ENCODE results near the gene ZNF618.

Gene ZNF618, protein sequence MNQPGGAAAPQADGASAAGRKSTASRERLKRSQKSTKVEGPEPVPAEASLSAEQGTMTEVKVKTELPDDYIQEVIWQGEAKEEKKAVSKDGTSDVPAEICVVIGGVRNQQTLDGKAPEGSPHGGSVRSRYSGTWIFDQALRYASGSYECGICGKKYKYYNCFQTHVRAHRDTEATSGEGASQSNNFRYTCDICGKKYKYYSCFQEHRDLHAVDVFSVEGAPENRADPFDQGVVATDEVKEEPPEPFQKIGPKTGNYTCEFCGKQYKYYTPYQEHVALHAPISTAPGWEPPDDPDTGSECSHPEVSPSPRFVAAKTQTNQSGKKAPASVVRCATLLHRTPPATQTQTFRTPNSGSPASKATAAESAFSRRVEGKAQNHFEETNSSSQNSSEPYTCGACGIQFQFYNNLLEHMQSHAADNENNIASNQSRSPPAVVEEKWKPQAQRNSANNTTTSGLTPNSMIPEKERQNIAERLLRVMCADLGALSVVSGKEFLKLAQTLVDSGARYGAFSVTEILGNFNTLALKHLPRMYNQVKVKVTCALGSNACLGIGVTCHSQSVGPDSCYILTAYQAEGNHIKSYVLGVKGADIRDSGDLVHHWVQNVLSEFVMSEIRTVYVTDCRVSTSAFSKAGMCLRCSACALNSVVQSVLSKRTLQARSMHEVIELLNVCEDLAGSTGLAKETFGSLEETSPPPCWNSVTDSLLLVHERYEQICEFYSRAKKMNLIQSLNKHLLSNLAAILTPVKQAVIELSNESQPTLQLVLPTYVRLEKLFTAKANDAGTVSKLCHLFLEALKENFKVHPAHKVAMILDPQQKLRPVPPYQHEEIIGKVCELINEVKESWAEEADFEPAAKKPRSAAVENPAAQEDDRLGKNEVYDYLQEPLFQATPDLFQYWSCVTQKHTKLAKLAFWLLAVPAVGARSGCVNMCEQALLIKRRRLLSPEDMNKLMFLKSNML

GRCh38 chr9:113876151-113876992 lies at the start of gene ZNF618:
TSS of gene ZNF618 (plus strand) at chr9:113876309. CDS start at chr9:113876381, 72 bp downstream.
- DNase-seq: peak in 1 of 2 donors; percentile 11

GRCh38 chr9:113828221-113828620 lies 47.9 kb upstream of the ZNF618 start:
- no peak for DNase-seq

DNA sequence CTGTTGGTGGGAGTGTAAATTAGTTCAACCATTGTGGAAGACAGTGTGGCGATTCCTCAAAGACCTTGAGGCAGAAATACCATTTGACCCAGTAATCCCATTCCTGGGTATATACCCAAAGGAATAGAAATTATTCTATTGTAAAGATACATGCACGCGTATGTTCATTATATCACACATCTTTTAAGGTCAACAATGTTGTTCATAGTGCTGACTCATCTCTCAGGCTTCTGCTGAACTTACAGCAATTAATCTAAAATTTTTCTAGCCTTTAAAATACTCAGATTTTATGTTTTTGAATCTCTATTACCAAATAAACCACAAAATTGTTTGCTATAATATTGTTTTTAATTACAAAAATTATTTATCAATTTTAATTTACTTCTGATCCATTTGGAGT lies 38.8 kb upstream of the ZNF618 start:
- DNase-seq: no peak

GRCh38 chr9:113842086-113842485 lies 34.0 kb upstream of the ZNF618 start:
- DNase-seq: no peak

DNA sequence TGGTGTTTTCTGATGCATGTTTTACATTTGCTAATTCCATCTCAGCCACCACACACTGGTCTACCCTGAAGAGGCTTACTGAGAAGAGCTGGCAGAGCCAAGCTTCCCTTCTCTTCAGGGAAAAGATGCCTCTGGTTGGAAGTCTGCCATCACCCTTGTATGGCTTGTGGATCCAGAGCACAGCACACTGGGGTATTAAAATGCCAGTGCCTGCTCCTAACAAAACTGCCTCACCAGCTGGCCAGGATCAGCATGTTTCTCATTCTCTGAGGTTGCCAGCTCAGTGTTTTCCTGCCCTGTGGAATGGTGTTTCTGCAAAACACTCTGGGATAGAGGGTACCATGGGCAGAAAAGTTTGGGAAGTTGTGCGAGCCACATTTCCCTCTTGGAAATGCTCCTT lies 31.6 kb upstream of the ZNF618 start:
- DNase-seq: no peak

GRCh38 chr9:113851359-113851758 lies 24.8 kb upstream of the ZNF618 start:
- no peak for DNase-seq

DNA sequence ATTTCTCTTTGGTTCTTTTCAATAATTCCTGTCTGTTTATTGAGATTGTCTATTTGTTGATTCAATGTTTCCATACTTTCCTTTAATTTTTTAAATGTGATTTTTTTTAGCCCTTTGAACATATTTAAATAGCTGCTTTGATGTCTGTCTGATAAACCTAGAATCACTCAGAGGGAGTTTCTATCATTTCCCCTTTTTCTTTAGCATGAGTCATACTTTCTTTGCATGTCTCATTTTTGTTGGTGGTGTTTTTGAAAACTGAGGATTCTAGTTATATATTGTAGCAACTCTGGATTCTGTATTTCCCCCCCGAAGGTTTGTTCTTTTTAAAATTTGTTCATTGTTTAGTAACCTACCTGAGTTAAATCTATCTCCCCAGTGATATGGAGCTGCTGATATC lies 24.2 kb upstream of the ZNF618 start:
- no peak for DNase-seq

DNA sequence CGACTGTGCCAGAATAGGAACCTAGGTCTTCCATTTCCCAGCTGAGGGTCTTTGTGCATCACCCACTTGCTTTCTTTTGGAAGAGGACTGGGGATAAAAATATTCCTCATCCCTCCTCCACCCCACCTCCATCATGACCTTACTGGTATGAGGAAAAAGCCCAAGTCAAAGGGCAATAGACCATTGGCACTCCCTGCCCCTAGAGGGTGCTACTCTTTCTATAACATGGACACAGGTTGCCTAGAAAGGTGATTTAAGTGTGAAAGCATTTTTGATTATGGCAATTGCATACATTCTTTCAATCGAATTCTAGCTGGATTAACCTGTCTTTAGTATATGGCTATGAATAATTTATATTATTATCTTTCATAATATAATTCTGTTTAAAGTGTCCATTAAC lies 22.8 kb upstream of the ZNF618 start:
- no peak for DNase-seq

GRCh38 chr9:113854310-113854709 lies 21.8 kb upstream of the ZNF618 start:
- DNase-seq: no peak

GRCh38 chr9:113857875-113858274 lies 18.2 kb upstream of the ZNF618 start:
- DNase-seq: peak in 1 of 2 donors; percentile 24

GRCh38 chr9:113858282-113858681 lies 17.8 kb upstream of the ZNF618 start:
- no peak for DNase-seq

GRCh38 chr9:113863345-113863744 lies 12.8 kb upstream of the ZNF618 start:
- no peak for DNase-seq

GRCh38 chr9:113868501-113868900 lies 7.6 kb upstream of the ZNF618 start:
- DNase-seq: no peak

DNA sequence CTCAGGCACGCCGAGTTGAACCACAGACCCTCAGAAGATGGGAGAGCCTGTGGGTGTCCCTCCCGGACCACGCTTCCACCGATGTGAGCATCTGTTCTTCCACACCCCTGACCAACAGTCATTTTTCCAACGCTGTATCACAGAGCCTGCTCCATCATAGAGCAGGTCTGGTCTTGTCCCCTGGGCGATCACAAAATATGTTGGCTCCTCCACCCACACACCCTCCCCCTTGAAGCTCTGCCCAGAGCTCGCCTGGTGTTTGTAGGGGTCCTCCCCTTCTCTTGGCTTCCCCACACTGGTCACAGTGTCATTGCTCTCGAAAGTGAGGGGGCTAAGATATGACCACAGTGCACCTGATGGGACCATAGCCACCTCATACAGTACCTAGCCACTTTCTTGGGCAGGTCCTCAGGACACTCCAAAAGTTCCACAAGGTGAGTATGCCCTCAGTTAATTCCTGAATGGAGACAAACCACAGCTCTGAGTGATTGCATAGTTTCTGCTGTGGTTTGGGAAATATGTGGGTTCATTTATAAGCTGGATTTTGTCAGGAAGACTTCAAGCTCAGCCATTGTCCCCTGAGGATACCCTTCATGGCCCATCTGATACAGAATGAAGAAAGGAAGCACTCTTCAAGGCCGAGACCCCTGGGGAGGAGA lies 3.5 kb upstream of the ZNF618 start:
- no peak for DNase-seq

GRCh38 chr9:113873446-113873845 lies 2.7 kb upstream of the ZNF618 start:
- DNase-seq: no peak

- DNase-seq: no peak
Observed at GRCh38 chr9:113873926-113874325, 2.2 kb upstream of the ZNF618 start.

DNA sequence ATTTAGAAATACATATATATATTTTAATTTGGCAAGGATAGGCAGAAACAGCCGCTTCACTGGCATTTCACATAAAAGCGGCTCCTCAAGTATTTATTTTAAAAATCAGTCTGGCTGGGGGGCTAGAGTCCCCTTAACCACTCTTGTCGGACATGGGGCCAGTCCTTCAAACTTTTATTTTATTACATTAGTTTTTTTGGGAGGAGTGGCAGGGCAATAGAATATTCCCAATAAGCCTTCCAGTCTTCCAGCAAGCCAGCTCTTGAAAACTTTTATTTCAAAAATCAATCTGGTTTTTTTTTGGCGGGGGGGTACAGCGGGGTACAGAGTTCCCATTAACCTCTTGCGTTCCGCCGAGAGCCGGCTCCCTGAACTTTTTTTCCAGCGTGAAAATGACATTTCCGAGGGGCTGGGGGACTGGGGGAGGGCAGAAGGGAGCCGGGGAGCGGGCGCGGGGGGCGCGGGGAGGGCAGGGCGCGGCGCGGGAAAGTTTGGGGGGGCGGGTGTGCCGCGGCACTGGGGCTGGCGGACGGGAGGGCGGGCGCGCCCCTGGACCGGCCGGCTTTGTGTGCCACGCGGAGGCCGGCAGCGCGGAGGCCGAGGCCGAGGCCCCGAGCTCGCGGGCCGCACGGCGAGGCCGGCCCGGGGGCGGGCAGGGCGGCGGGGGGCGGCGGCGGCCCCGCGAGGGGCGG lies 504 bp upstream of the ZNF618 start:
- DNase-seq: no peak

DNA sequence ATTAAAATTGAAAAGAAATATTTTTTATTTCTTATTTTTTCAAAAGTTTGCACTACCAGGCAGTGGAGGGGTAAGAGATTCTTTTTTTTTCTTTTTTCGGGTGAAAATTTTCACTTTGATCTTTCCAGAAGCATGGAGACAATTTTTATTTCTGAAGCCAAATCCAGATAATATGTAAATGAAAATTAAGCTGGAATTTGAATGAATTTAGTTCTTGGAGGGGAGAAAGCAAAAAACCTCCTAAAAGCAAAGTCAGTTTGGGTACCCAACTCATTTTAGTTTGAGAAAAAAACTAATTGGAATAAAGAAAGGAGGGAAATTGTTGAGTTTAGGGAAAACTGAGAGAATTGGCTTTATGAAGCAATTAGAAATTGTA lies 872 bp downstream of the ZNF618 start:
- no peak for DNase-seq

GRCh38 chr9:113879318-113879717 lies 3.2 kb downstream of the ZNF618 start:
- DNase-seq: no peak

GRCh38 chr9:113879911-113880310 lies 3.8 kb downstream of the ZNF618 start:
- DNase-seq: no peak

DNA sequence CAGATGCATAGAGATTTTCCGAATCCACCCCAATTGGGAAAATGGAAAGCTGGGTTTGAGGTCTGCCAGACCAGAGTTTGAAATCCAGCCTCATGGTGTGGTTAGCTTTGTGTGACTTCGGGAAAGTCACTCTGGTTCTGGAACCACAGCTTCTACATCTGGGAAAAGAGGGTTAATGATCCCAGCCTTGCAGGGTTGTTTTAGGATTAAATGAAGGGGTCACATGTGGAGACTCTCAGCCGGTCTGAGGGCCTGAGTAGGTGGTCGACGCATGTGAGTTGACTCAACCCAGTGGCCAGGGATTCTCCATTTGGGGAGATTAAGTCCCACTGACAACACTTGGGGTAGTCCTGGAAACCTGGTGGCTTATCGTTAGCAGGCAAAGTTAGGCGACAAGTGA lies 6.1 kb downstream of the ZNF618 start:
- DNase-seq: no peak

Data from CD4-positive, alpha-beta T cell treated with Interleukin-4 for 1 hour (primary cell).